Spleen (tissue), 11 donors: Measurements from ENCODE around the gene RIMBP2. TPM values are rescaled to one million over a fixed set of nuclear protein-coding genes. Genes with fewer than 3 reads are reported as not detected.

Experiments used
- DNase-seq: peaks from one replicate; pipeline ENCODE4 v3.0.0-alpha.2; 2020
- H3K27ac ChIP-seq, 8 donors: fragments of 200-600 bp; sonication (generic) in 7 of 8; 1 replicate in 4 of 8; 2 replicates in 4 of 8; pipeline versions ENCODE4 v1.5.0 to v1.8.0; 2016 to 2021; ENCODE audit warnings: inconsistent platforms in 4 of 8, mild to moderate bottlenecking in 4 of 8, moderate library complexity in 1 of 8
- H3K27me3 ChIP-seq, 7 donors: fragments of 200-600 bp; sonication (generic) in 6 of 7; replicated peaks in 1 of 7; 1 replicate in 4 of 7; 2 replicates in 3 of 7; pipeline versions ENCODE4 v1.5.0 to v1.8.0; 2016 to 2021; ENCODE audit warnings: inconsistent platforms in 3 of 7, mild to moderate bottlenecking in 1 of 7
- H3K36me3 ChIP-seq, 6 donors: fragments of 200-600 bp; sonication (generic) in 5 of 6; 1 replicate in 4 of 6; 2 replicates in 2 of 6; pipeline versions ENCODE4 v1.5.0 to v1.8.0; 2016 to 2021; ENCODE audit warnings: inconsistent platforms in 2 of 6
- H3K4me1 ChIP-seq, 6 donors: fragments of 200-600 bp; sonication (generic) in 5 of 6; 1 replicate in 3 of 6; 2 replicates in 3 of 6; pipeline versions ENCODE4 v1.5.0 to v1.8.0; 2016 to 2021; ENCODE audit warnings: inconsistent platforms in 3 of 6
- H3K4me3 ChIP-seq, 8 donors: fragments of 200-600 bp; sonication (generic) in 7 of 8; 1 replicate in 4 of 8; 2 replicates in 4 of 8; pipeline versions ENCODE4 v1.5.0 to v1.8.0; 2016 to 2021; ENCODE audit warnings: inconsistent platforms in 4 of 8, mild to moderate bottlenecking in 4 of 8, moderate library complexity in 2 of 8
- H3K9me3 ChIP-seq, 8 donors: fragments of 200-600 bp; sonication (generic) in 7 of 8; 1 replicate in 4 of 8; 2 replicates in 4 of 8; pipeline versions ENCODE4 v1.5.0 to v1.8.0; 2016 to 2021; ENCODE audit warnings: inconsistent platforms in 4 of 8
- POLR2A ChIP-seq, 3 donors: fragments of 450-650 bp; IDR thresholded peaks; one replicate each; pipeline ENCODE4 v1.5.1; 2017; ENCODE audit warnings: antibody characterized with exemption in 3 of 3, mild to moderate bottlenecking in 1 of 3
- POLR2AphosphoS5 ChIP-seq, 3 donors: sonication (generic); formaldehyde crosslinking; IDR thresholded peaks; one replicate each; pipeline ENCODE4 v1.5.1; 2017; ENCODE audit warnings: antibody characterized with exemption in 3 of 3
- WGBS, 5 donors: extraction: QIAGEN DNeasy Blood & Tissue Kit in 3 of 5; methylation state at CpG; one replicate each; pipeline versions ENCODE4 v1.1.5 to v1.1.7; 2013 to 2018; 5-methylcytosine and 5-hydroxymethylcytosine counted together
- intact Hi-C: fragments of 100-400 bp; cut with DNase I; formaldehyde crosslinking; loops from one replicate; pipeline ENCODE4 v1.15.0; 2023; ENCODE audit warnings: low total_unique reads
- polyA plus RNA-seq, 3 donors: library from polyadenylated mRNA; stranded (reverse); fragments of 200-250 nt; gene quantifications; one replicate each; pipeline ENCODE4 v1.2.1, GENCODE V29; 2013
- total RNA-seq, 7 donors: library from RNA; depleted of rRNA in 3 of 7; stranded (reverse); fragments of >200 nt in 3 of 7; fragmentation: NEBNext Ultra II Directional in 4 of 7; extraction: Animal tissue kit (Norgen Biotek cat#: 25700) in 4 of 7; gene quantifications; one replicate each; pipeline versions ENCODE4 v1.1.0 to v1.2.1, GENCODE V29; 2016 to 2021
- TF ChIP-seq, protein P1 (sequence below), 11 experiments: fragments of 200-600 bp in 7 of 11; fragments of 450-650 bp in 4 of 11; sonication (generic) in 4 of 11; IDR thresholded peaks in 8 of 11; conservative IDR thresholded peaks in 3 of 11; 1 replicate in 7 of 11; 2 replicates in 4 of 11; pipeline versions ENCODE4 v1.4.0 to v1.8.0; 2016 to 2021; ENCODE audit warnings: antibody characterized with exemption in 11 of 11, inconsistent platforms in 4 of 11, mild to moderate bottlenecking in 1 of 11
- donor health status: healthy with polysubstance abuse.
- donor health status: DM: no; HTN: no; CAD: no; lungs with moderate emphysema.
- donor health status: DM: no; HTN: no; CAD: no.
- donor health status: Bipolar disorder and iron deficiency.
- donor health status: healthy.
- donor health status: DM: no; HTN: no; CAD: no.
- donor health status: DM: yes; HTN: yes; CAD: no.

Gene RIMBP2
- total and polyA plus RNA-seq, 10 donors, result 0.05 to 5.2 (median 0.95) TPM

DNA sequence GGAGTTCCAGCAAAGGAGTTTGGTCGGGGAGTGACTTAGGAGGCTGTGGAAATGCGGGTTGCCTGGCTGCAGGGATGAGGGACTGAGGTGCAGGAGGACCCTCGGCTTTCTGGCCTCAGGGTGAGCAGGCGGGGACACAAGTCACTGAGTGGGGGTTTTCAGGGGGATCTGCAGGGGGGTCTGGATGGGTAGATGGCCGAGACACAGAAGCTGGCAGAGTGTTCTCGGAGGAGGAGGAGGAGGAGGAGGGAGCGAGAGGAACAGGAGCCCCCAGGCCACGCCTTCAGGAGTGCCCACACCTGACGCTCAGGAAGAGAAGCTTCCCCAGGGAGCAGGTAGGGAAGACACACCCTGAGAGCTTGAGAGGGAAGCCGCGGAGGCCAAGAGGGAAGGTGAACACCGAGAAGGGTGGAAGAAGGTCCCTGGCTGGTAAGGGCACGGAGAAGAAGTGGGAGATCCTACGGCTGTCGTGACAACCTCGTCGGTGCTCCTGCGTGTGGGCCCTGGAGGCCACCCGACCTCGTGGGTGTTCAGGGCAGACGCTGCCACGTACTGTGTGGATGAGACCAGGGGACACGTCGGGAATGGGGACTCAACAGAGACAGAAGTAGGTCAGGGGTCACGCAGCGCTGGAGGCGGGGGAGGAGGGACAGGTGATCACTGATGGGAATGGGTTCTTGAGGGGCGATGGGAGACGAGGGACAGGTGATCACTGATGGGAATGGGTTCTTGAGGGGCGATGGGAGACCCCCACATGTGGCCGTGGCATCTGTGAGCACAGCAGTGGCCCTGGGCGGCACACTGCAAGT, 269.0 kb downstream of the RIMBP2 start:
- Histone ChIP-seq H3K9me3 (peaks cover 0 to 7% (median 0%) of the 10 kb centered on the region in 8 donors), H3K27me3 (no peaks in the 10 kb centered on the region), H3K27ac (no peak overlapping the region), H3K4me1 (no peaks in the 10 kb centered on the region), H3K4me3 (no peak overlapping the region), H3K36me3 (peaks cover 0 to 2% (median 0%) of the 10 kb centered on the region in 6 donors)
- intact Hi-C loops, result no loop called here
- DNase-seq, result no peak
- WGBS, 5 donors, result 83 to 90% (median 85%) methylated on average over 31 to 32 of the region's 32 CpGs
- no peak for TF ChIP-seq POLR2A (IDR thresholded peaks at IDR 0.05)
- TF ChIP-seq POLR2AphosphoS5 (IDR thresholded peaks at IDR 0.05), result no peak
- TF ChIP-seq, protein P1, sequence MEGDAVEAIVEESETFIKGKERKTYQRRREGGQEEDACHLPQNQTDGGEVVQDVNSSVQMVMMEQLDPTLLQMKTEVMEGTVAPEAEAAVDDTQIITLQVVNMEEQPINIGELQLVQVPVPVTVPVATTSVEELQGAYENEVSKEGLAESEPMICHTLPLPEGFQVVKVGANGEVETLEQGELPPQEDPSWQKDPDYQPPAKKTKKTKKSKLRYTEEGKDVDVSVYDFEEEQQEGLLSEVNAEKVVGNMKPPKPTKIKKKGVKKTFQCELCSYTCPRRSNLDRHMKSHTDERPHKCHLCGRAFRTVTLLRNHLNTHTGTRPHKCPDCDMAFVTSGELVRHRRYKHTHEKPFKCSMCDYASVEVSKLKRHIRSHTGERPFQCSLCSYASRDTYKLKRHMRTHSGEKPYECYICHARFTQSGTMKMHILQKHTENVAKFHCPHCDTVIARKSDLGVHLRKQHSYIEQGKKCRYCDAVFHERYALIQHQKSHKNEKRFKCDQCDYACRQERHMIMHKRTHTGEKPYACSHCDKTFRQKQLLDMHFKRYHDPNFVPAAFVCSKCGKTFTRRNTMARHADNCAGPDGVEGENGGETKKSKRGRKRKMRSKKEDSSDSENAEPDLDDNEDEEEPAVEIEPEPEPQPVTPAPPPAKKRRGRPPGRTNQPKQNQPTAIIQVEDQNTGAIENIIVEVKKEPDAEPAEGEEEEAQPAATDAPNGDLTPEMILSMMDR (IDR thresholded peaks at IDR 0.05 in 8 of 11, conservative IDR thresholded peaks at IDR 0.05 in 3 of 11), result no peak

DNA sequence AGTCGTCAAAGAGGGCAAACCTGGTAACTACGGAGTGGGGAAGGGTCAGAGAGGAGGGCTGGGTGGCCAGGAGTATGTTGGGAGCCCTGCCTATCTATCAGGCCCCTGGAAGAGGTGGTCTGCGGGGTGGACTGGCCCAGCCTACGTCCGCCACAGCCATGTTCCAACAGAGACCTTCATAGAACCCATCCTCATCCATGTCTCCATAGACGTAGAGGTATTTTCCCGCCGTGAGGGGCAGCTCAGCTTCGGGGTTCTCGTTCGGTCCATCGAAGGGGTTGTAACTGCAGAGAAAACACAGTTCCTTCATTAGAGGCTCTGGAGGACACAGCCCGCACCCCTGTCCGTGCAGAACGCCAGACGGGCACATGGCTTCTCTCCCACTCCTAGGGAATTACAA, 271.1 kb downstream of the RIMBP2 start:
- Histone ChIP-seq H3K36me3 (peaks cover 0 to 6% (median 0%) of the 10 kb centered on the region in 6 donors), H3K9me3 (peaks cover 0 to 19% (median 0%) of the 10 kb centered on the region in 8 donors), H3K27me3 (no peaks in the 10 kb centered on the region), H3K4me3 (no peak overlapping the region), H3K4me1 (no peaks in the 10 kb centered on the region), H3K27ac (no peak overlapping the region)
- WGBS, 5 donors, result 84 to 90% (median 88%) methylated on average over 16 of the region's 16 CpGs
- intact Hi-C loops, result no loop called here
- TF ChIP-seq POLR2AphosphoS5 (IDR thresholded peaks at IDR 0.05) (no peak), POLR2A (IDR thresholded peaks at IDR 0.05) (no peak)
- TF ChIP-seq, protein P1 (IDR thresholded peaks at IDR 0.05 in 8 of 11, conservative IDR thresholded peaks at IDR 0.05 in 3 of 11), result no peak
- no peak for DNase-seq

DNA sequence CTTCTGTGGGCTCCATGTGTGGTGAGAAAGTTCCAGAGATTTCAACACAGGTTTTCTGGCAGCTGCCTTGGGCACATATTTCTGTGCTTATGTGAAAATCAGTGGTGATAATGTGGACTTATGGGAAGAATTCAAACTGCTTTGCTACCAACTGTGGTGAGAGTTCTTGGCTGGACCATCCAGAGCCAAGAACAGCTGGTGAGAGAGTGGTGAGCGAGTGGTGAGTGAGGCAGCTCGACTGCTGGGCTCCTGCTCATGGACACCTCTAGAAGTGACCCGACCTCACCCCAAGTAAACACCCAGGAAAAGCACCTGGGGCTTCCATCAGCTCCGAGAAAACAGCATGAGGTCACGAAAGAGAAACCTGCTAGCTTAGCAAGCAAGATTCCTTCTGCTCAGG, 272.0 kb downstream of the RIMBP2 start:
- 56 to 73% (median 66%) methylated on average over 5 of the region's 5 CpGs for WGBS, 5 donors
- peaks cover 0 to 6% (median 0%) of the 10 kb centered on the region in 6 donors for H3K36me3 ChIP-seq
- no peak overlapping the region for H3K27ac ChIP-seq
- peak; percentile 8 for DNase-seq
- H3K9me3 ChIP-seq, result peaks cover 0 to 19% (median 0%) of the 10 kb centered on the region in 8 donors
- H3K4me1 ChIP-seq, result no peaks in the 10 kb centered on the region
- intact Hi-C loops, result no loop called here
- TF ChIP-seq POLR2AphosphoS5 (IDR thresholded peaks at IDR 0.05), result no peak
- TF ChIP-seq, protein P1 (IDR thresholded peaks at IDR 0.05 in 8 of 11, conservative IDR thresholded peaks at IDR 0.05 in 3 of 11), result no peak
- no peak for TF ChIP-seq POLR2A (IDR thresholded peaks at IDR 0.05)
- H3K4me3 ChIP-seq, result no peak overlapping the region
- no peaks in the 10 kb centered on the region for H3K27me3 ChIP-seq
